ACC112 (cell line): ENCODE data around the gene CXorf65.

ENCODE experiments used
- H2AFZ ChIP-seq: fragments of 200-600 bp; sonication (generic); one replicate; pipeline ENCODE4 v1.6.0; 2017; ENCODE audit warnings: antibody characterized with exemption, low read length; ENCODE audit not compliant: unreplicated experiment
- H3K27ac ChIP-seq: fragments of 200-600 bp; sonication (generic); 2 replicates; pipeline ENCODE4 v1.5.1; 2014; ENCODE audit warnings: low read depth, mild to moderate bottlenecking, antibody characterized with exemption, low read length, moderate library complexity
- H3K27me3 ChIP-seq: fragments of 200-600 bp; sonication (generic); 2 replicates; pipeline ENCODE4 v1.6.1; 2014; ENCODE audit warnings: mild to moderate bottlenecking, antibody characterized with exemption, low read length, moderate library complexity, mixed read lengths; ENCODE audit not compliant: insufficient read depth
- H3K36me3 ChIP-seq: fragments of 200-600 bp; sonication (generic); 2 replicates; pipeline ENCODE4 v1.6.1; 2016; ENCODE audit warnings: mild to moderate bottlenecking, antibody characterized with exemption, low read length, moderate library complexity, mixed read lengths; ENCODE audit not compliant: insufficient read depth
- H3K4me1 ChIP-seq: fragments of 200-600 bp; sonication (generic); one replicate; pipeline ENCODE4 v1.6.1; 2016; ENCODE audit warnings: low read length, mixed read lengths; ENCODE audit not compliant: insufficient read depth, unreplicated experiment, control insufficient read depth
- H3K4me3 ChIP-seq: fragments of 200-600 bp; sonication (generic); 2 replicates; pipeline ENCODE4 v1.5.1; 2014; ENCODE audit warnings: mild to moderate bottlenecking, low read depth, low read length
- H3K79me2 ChIP-seq: fragments of 200-600 bp; sonication (generic); one replicate; pipeline ENCODE4 v1.6.0; 2016; ENCODE audit warnings: low read length; ENCODE audit not compliant: control insufficient read depth, unreplicated experiment, insufficient read depth

CXorf65 gene

DNA sequence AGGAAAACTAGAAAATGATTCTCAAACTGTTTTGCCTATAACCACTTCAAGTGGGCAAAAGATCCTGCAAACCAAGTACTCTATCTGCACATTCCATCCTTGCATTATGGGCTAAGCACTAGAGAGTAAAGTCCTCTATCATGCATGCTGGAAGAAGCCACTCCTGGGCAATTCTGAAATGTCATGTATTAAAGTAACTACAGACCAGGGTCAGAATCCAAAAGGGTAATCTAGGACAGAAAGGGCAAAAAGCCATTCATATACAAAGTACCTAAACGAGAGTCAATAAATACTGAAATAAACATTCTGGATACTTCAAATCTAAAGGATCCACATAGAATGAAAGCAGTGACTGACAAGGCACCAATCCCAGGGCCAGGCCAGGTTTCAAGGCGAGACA, 39.5 kb downstream of the CXorf65 start:
- Histone ChIP-seq H3K36me3 (no peaks in the 10 kb centered on the region), H3K4me1 (peaks cover 5% of the 10 kb centered on the region), H3K79me2 (peaks cover 30% of the 10 kb centered on the region), H3K27ac (peak overlapping the region; percentile 80), H3K27me3 (no peaks in the 10 kb centered on the region), H2AFZ (no peak overlapping the region), H3K4me3 (peak overlapping the region; percentile 96)

GRCh38 chrX:71060127-71060526, 46.4 kb downstream of the CXorf65 start:
- Histone ChIP-seq H3K79me2 (peaks cover 9% of the 10 kb centered on the region), H3K36me3 (0 out of 2 replicates have a peak, but pooled peaks cover 3% of the 10 kb centered on the region), H2AFZ (no peak overlapping the region), H3K27ac (no peak overlapping the region), H3K4me1 (peaks cover 14% of the 10 kb centered on the region), H3K4me3 (no peak overlapping the region), H3K27me3 (no peaks in the 10 kb centered on the region)

GRCh38 chrX:71057848-71058530, 48.6 kb downstream of the CXorf65 start:
- Histone ChIP-seq H3K79me2 (no peaks in the 10 kb centered on the region), H2AFZ (no peak overlapping the region), H3K36me3 (0 out of 2 replicates have a peak, but pooled peaks cover 3% of the 10 kb centered on the region), H3K27ac (no peak overlapping the region; the same call in 1 of the 2 replicates), H3K4me1 (peaks cover 14% of the 10 kb centered on the region), H3K4me3 (no peak overlapping the region), H3K27me3 (no peaks in the 10 kb centered on the region)

DNA sequence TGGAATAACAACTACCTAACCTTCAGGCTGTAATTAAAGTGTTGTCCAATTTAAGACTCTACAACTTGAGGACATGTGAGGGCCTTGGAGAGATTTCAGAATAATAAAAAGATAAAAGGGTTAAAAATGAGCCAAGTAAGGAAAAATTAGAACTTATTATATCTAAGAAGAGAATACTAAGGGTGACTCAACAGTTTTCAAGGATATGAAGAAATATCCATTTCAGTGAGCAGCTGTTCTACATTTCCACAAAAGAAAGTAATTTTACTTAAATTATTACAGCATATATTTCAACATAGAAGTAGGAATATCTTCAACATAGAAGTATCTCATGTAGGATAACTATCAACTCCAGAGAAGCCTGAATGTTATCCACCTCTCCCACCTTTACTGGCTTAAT, 49.7 kb downstream of the CXorf65 start:
- Histone ChIP-seq H3K4me1 (peaks cover 14% of the 10 kb centered on the region), H3K4me3 (no peak overlapping the region), H3K36me3 (0 out of 2 replicates have a peak, but pooled peaks cover 3% of the 10 kb centered on the region), H3K27ac (peak overlapping the region; percentile 85), H3K27me3 (no peaks in the 10 kb centered on the region), H3K79me2 (no peaks in the 10 kb centered on the region), H2AFZ (no peak overlapping the region)
